CD4-positive, alpha-beta memory T cell (primary cell): ENCODE measurements around the gene ANO1. TPM values are rescaled to one million over a fixed set of nuclear protein-coding genes. Genes with fewer than 3 reads are reported as not detected.

Source experiments
- CTCF ChIA-PET: fragments of 350-600 bp; sonication (Branson Sonifier 250); formaldehyde crosslinking; loops from one replicate; lab custom pipeline; 2021; ENCODE audit warnings: inconsistent platforms; ENCODE audit not compliant: partially characterized antibody; lab: Charles Lee
- POLR2A ChIA-PET: fragments of 350-600 bp; sonication (Branson Sonifier 250); formaldehyde crosslinking; loops from one replicate; lab custom pipeline; 2021; ENCODE audit not compliant: partially characterized antibody; lab: Charles Lee
- DNase-seq, 5 donors: peaks; one replicate each; pipeline versions ENCODE4 v3.0.0 to v3.0.0-alpha.2; 2020 to 2022; ENCODE audit warnings: mixed read lengths in 1 of 5
- H3K27ac ChIP-seq: one replicate; pipeline ENCODE4 v1.7.0; 2013; ENCODE audit warnings: low read depth, low read length
- H3K27me3 ChIP-seq: 2 replicates; pipeline ENCODE4 v1.7.0; 2013; ENCODE audit warnings: mild to moderate bottlenecking, low read length, moderate library complexity; ENCODE audit not compliant: insufficient read depth
- H3K36me3 ChIP-seq: 2 replicates; pipeline ENCODE4 v1.7.0; 2013; ENCODE audit warnings: mild to moderate bottlenecking, low read length, moderate library complexity; ENCODE audit not compliant: insufficient read depth
- H3K4me1 ChIP-seq: 2 replicates; pipeline ENCODE4 v1.7.0; 2013; ENCODE audit warnings: mild to moderate bottlenecking, low read length, moderate library complexity; ENCODE audit not compliant: insufficient read depth
- H3K4me3 ChIP-seq, 2 donors: one replicate each; pipeline ENCODE4 v1.7.0; 2013; ENCODE audit warnings: low read length in 2 of 2, mild to moderate bottlenecking in 1 of 2
- H3K9me3 ChIP-seq, 2 donors: one replicate each; pipeline ENCODE4 v1.7.0; 2013; ENCODE audit warnings: low read length in 2 of 2, control low read depth in 1 of 2; ENCODE audit not compliant: control insufficient read depth in 1 of 2
- H3K27ac Mint-ChIP-seq, 7 donors: one replicate each; pipeline ENCODE4 v1.8.0; 2020 to 2021; ENCODE audit warnings: mixed read lengths in 7 of 7, mild to moderate bottlenecking in 6 of 7, inconsistent platforms in 3 of 7, moderate library complexity in 3 of 7
- H3K27me3 Mint-ChIP-seq, 2 donors: one replicate each; pipeline ENCODE4 v1.8.0; 2020 to 2021; ENCODE audit warnings: mixed read lengths in 2 of 2
- H3K36me3 Mint-ChIP-seq, 2 donors: one replicate each; pipeline ENCODE4 v1.8.0; 2020 to 2021; ENCODE audit warnings: mixed read lengths in 2 of 2, inconsistent platforms in 1 of 2, mild to moderate bottlenecking in 1 of 2
- H3K4me1 Mint-ChIP-seq, 4 donors: one replicate each; pipeline ENCODE4 v1.8.0; 2020 to 2021; ENCODE audit warnings: mixed read lengths in 4 of 4, mild to moderate bottlenecking in 1 of 4
- H3K4me3 Mint-ChIP-seq, 8 donors: one replicate each; pipeline ENCODE4 v1.8.0; 2020 to 2021; ENCODE audit warnings: mixed read lengths in 8 of 8, mild to moderate bottlenecking in 7 of 8, moderate library complexity in 6 of 8, inconsistent platforms in 3 of 8
- H3K9me3 Mint-ChIP-seq, 8 donors: one replicate each; pipeline ENCODE4 v1.8.0; 2020 to 2021; ENCODE audit warnings: mixed read lengths in 8 of 8, mild to moderate bottlenecking in 5 of 8, inconsistent platforms in 3 of 8, moderate library complexity in 1 of 8
- intact Hi-C: fragments of 100-400 bp; cut with micrococcal nuclease; formaldehyde crosslinking; loops from one replicate; pipeline ENCODE4 v1.15.1; 2023
- polyA plus RNA-seq, 2 donors: library from polyadenylated mRNA; unstranded; fragments of 300-500 nt; fragmentation: Illumina TruSeq; gene quantifications; one replicate each; pipeline ENCODE4 v1.2.3, GENCODE V29; 2021
- total RNA-seq, 2 experiments: library from RNA; stranded (reverse); gene quantifications; one replicate each; pipeline ENCODE4 v1.2.3, GENCODE V29; 2021

ANO1 gene
- total RNA-seq, result not detected
- polyA plus RNA-seq, result not detected

- Mint-ChIP-seq H3K4me3 (no peak within 1 kb of the TSS), H3K9me3 (no peaks in the 10 kb centered on the region), H3K36me3 (no peaks in the 10 kb centered on the region), H3K27me3 (peaks cover 24 to 32% of the 10 kb centered on the region in 2 donors), H3K27ac (no peak within 1 kb of the TSS), H3K4me1 (no peaks in the 10 kb centered on the region)
- Histone ChIP-seq H3K4me3 (no peak within 1 kb of the TSS), H3K9me3 (no peaks in the 10 kb centered on the region), H3K27me3 (peaks cover 3% of the 10 kb centered on the region), H3K27ac (no peak within 1 kb of the TSS), H3K36me3 (no peaks in the 10 kb centered on the region), H3K4me1 (no peaks in the 10 kb centered on the region)
- no peak for DNase-seq
- ChIA-PET POLR2A (no interaction called here), CTCF (no interaction called here)
- intact Hi-C loops, result no loop called here
Observed at GRCh38 chr11:70078095-70078780, at the start of gene ANO1. TSS of gene ANO1 (plus strand) at chr11:70078317. CDS start at chr11:70078607, 290 bp downstream.

- H3K27me3 ChIP-seq, result no peaks in the 10 kb centered on the region
- H3K36me3 ChIP-seq, result no peaks in the 10 kb centered on the region
- Mint-ChIP-seq H3K4me1 (no peaks in the 10 kb centered on the region), H3K9me3 (no peaks in the 10 kb centered on the region), H3K36me3 (no peaks in the 10 kb centered on the region), H3K27me3 (peaks cover 5 to 8% of the 10 kb centered on the region in 2 donors), H3K4me3 (no peak overlapping the region), H3K27ac (no peak overlapping the region)
- ChIA-PET POLR2A (no interaction called here), CTCF (no interaction called here)
- no peak overlapping the region for H3K27ac ChIP-seq
- no peaks in the 10 kb centered on the region for H3K4me1 ChIP-seq
- no peak overlapping the region for H3K4me3 ChIP-seq
- intact Hi-C loops, result no loop called here
- no peaks in the 10 kb centered on the region for H3K9me3 ChIP-seq
- no peak for DNase-seq
Observed at GRCh38 chr11:70029115-70029860, 48.8 kb upstream of the ANO1 start.

- H3K4me3 Mint-ChIP-seq, result no peak overlapping the region
- POLR2A ChIA-PET, result no interaction called here
- CTCF ChIA-PET, result no interaction called here
Observed at GRCh38 chr11:70029861-70030380, 48.2 kb upstream of the ANO1 start.

GRCh38 chr11:70030412-70030811, 47.7 kb upstream of the ANO1 start:
- no peaks in the 10 kb centered on the region for H3K27me3 ChIP-seq
- POLR2A ChIA-PET, result no interaction called here
- no peak overlapping the region for H3K27ac Mint-ChIP-seq

More at GRCh38 chr11:70029861-70030380, 48.2 kb upstream of the ANO1 start:
- H3K36me3 ChIP-seq, result no peaks in the 10 kb centered on the region
- H3K27me3 ChIP-seq, result no peaks in the 10 kb centered on the region
- peaks cover 0 to 2% (median 0%) of the 10 kb centered on the region in 8 donors for H3K9me3 Mint-ChIP-seq
- H3K27ac ChIP-seq, result no peak overlapping the region
- no peak overlapping the region for H3K4me3 ChIP-seq
- H3K36me3 Mint-ChIP-seq, result no peaks in the 10 kb centered on the region
- no peaks in the 10 kb centered on the region for H3K4me1 ChIP-seq
- intact Hi-C loops, result no loop called here
- no peaks in the 10 kb centered on the region for H3K9me3 ChIP-seq
- no peaks in the 10 kb centered on the region for H3K4me1 Mint-ChIP-seq
- no peak for DNase-seq
- peaks cover 5 to 10% of the 10 kb centered on the region in 2 donors for H3K27me3 Mint-ChIP-seq
- no peak overlapping the region for H3K27ac Mint-ChIP-seq

GRCh38 chr11:70031631-70032469, 46.3 kb upstream of the ANO1 start:
- H3K4me3 ChIP-seq, result no peak overlapping the region
- H3K36me3 ChIP-seq, result no peaks in the 10 kb centered on the region
- POLR2A ChIA-PET, result no interaction called here
- H3K9me3 Mint-ChIP-seq, result peaks cover 0 to 5% (median 0%) of the 10 kb centered on the region in 8 donors
- no peaks in the 10 kb centered on the region for H3K27me3 ChIP-seq
- H3K4me1 ChIP-seq, result no peaks in the 10 kb centered on the region
- H3K4me3 Mint-ChIP-seq, result no peak overlapping the region
- H3K27ac ChIP-seq, result no peak overlapping the region
- H3K27me3 Mint-ChIP-seq, result peaks cover 8 to 14% of the 10 kb centered on the region in 2 donors
- DNase-seq, result no peak
- no peaks in the 10 kb centered on the region for H3K36me3 Mint-ChIP-seq
- no peaks in the 10 kb centered on the region for H3K4me1 Mint-ChIP-seq
- no peak overlapping the region for H3K27ac Mint-ChIP-seq
- intact Hi-C loops, result no loop called here
- H3K9me3 ChIP-seq, result no peaks in the 10 kb centered on the region
- CTCF ChIA-PET, result no interaction called here

More at GRCh38 chr11:70030412-70030811, 47.7 kb upstream of the ANO1 start:
- Mint-ChIP-seq H3K36me3 (no peaks in the 10 kb centered on the region), H3K27me3 (peaks cover 5 to 10% of the 10 kb centered on the region in 2 donors), H3K4me3 (no peak overlapping the region), H3K4me1 (no peaks in the 10 kb centered on the region), H3K9me3 (peaks cover 0 to 2% (median 0%) of the 10 kb centered on the region in 8 donors)
- Histone ChIP-seq H3K4me3 (no peak overlapping the region), H3K9me3 (no peaks in the 10 kb centered on the region), H3K4me1 (no peaks in the 10 kb centered on the region), H3K27ac (no peak overlapping the region), H3K36me3 (no peaks in the 10 kb centered on the region)
- CTCF ChIA-PET, result no interaction called here
- DNase-seq, result no peak
- intact Hi-C loops, result no loop called here

- POLR2A ChIA-PET, result no interaction called here
- no peak for DNase-seq
Observed at GRCh38 chr11:70032470-70032795, 45.7 kb upstream of the ANO1 start.

More at GRCh38 chr11:70032470-70032795, 45.7 kb upstream of the ANO1 start:
- CTCF ChIA-PET, result no interaction called here
- intact Hi-C loops, result no loop called here
- Mint-ChIP-seq H3K27me3 (peaks cover 8 to 19% of the 10 kb centered on the region in 2 donors), H3K4me3 (no peak overlapping the region), H3K36me3 (no peaks in the 10 kb centered on the region), H3K9me3 (peaks cover 0 to 11% (median 3%) of the 10 kb centered on the region in 8 donors), H3K27ac (no peak overlapping the region), H3K4me1 (no peaks in the 10 kb centered on the region)
- Histone ChIP-seq H3K36me3 (no peaks in the 10 kb centered on the region), H3K9me3 (no peaks in the 10 kb centered on the region), H3K4me1 (no peaks in the 10 kb centered on the region), H3K4me3 (no peak overlapping the region), H3K27me3 (no peaks in the 10 kb centered on the region), H3K27ac (no peak overlapping the region)
